Limb (tissue), 2 donors: ENCODE results near the gene C1GALT1.

Source experiments
- DNase-seq, 2 donors: peaks; one replicate each; pipeline ENCODE4 v3.0.0-alpha.2; 2016; ENCODE audit errors: extremely low spot score in 2 of 2

Gene C1GALT1

GRCh38 chr7:7201578-7202374, 19.4 kb downstream of the C1GALT1 start:
- DNase-seq, result no peak

GRCh38 chr7:7202375-7202720, 20.0 kb downstream of the C1GALT1 start:
- no peak for DNase-seq

GRCh38 chr7:7203813-7204575, 21.6 kb downstream of the C1GALT1 start:
- no peak for DNase-seq

GRCh38 chr7:7207876-7208275, 25.5 kb downstream of the C1GALT1 start:
- no peak for DNase-seq

- DNase-seq, result no peak
Observed at GRCh38 chr7:7208520-7208919, 26.2 kb downstream of the C1GALT1 start.

- no peak for DNase-seq
Observed at GRCh38 chr7:7209412-7210050, 27.2 kb downstream of the C1GALT1 start.

GRCh38 chr7:7210475-7211237, 28.3 kb downstream of the C1GALT1 start:
- no peak for DNase-seq

GRCh38 chr7:7212612-7213011, 30.3 kb downstream of the C1GALT1 start:
- DNase-seq, result no peak

GRCh38 chr7:7214398-7215347, 32.3 kb downstream of the C1GALT1 start:
- DNase-seq, result no peak

GRCh38 chr7:7216279-7216678, 33.9 kb downstream of the C1GALT1 start:
- no peak for DNase-seq

GRCh38 chr7:7219216-7219615, 36.9 kb downstream of the C1GALT1 start:
- DNase-seq, result no peak

GRCh38 chr7:7220821-7221220, 38.5 kb downstream of the C1GALT1 start:
- DNase-seq, result no peak

- DNase-seq, result no peak
Observed at GRCh38 chr7:7221599-7222038, 39.3 kb downstream of the C1GALT1 start.

- no peak for DNase-seq
Observed at GRCh38 chr7:7223250-7223649, 40.9 kb downstream of the C1GALT1 start.

GRCh38 chr7:7226407-7226806, 44.1 kb downstream of the C1GALT1 start:
- DNase-seq, result no peak

GRCh38 chr7:7228472-7228871, 46.1 kb downstream of the C1GALT1 start:
- DNase-seq, result no peak

GRCh38 chr7:7228967-7229366, 46.6 kb downstream of the C1GALT1 start:
- no peak for DNase-seq

GRCh38 chr7:7231000-7231399, 48.7 kb downstream of the C1GALT1 start:
- no peak for DNase-seq

- DNase-seq, result no peak
Observed at GRCh38 chr7:7231865-7232264, 49.5 kb downstream of the C1GALT1 start.

GRCh38 chr7:7235347-7235746, 53.0 kb downstream of the C1GALT1 start:
- no peak for DNase-seq

- no peak for DNase-seq
Observed at GRCh38 chr7:7236041-7236440, 53.7 kb downstream of the C1GALT1 start.
